GM19452 (cell line): ENCODE measurements around the gene AMY1C.
"Not testable (repeated sequence)": the region's sequence is repeated elsewhere in the genome, so short reads cannot be mapped to it uniquely, and the experiment has no call there.

ENCODE experiments used
- ATAC-seq: cut with Tn5 transposase; IDR thresholded peaks from one replicate; pipeline ENCODE4 v1.9.1; 2021; ENCODE audit not compliant: unreplicated experiment

AMY1C gene

GRCh38 chr1:103749598-103749997, at the start of gene AMY1C:
Gene AMY1C (plus strand): TSS chr1:103749898. CDS start chr1:103750470, 572 bp downstream.
- ATAC-seq = not testable (repeated sequence)

DNA sequence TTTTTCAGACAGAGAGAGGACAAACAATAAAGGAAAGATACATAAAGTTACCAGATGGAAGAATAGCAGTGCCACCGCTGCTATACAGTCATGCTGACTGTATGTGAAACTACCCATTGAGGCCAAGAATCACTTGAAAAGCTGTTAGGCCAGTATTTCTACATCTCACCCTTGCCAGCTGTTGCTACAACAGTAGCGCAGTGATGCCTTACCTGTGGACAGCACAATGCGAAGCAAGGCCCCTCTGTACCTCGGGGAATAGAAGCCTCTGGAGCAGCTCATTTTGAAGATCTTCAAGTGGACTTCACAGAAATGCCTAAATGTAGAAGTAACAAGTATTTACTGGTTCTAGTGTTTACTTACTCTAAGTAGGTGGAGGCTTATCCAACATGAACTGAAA, 49.0 kb upstream of the AMY1C start:
- ATAC-seq = not testable (repeated sequence)

GRCh38 chr1:103701256-103701655, 48.4 kb upstream of the AMY1C start:
- not testable (repeated sequence) for ATAC-seq

DNA sequence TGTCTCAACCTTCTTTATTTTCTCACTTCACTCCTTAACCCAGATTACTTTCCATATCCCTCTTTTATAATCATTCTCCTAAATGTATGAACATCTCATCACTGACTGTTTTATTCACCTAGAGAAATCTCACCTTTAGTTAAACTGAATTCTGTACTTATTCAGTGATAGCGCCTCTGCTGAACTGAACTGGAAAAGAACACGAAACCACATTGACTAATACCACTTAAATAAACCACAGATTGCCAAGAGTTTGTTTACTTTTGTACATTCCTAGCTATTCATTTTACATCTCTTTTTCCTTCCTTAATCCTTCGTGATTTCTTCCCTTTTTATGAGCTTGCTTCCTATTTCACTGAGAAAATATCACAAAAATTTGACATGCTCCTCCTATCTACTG, 42.0 kb upstream of the AMY1C start:
- ATAC-seq = not testable (repeated sequence)

GRCh38 chr1:103710381-103710780, 39.3 kb upstream of the AMY1C start:
- not testable (repeated sequence) for ATAC-seq

DNA sequence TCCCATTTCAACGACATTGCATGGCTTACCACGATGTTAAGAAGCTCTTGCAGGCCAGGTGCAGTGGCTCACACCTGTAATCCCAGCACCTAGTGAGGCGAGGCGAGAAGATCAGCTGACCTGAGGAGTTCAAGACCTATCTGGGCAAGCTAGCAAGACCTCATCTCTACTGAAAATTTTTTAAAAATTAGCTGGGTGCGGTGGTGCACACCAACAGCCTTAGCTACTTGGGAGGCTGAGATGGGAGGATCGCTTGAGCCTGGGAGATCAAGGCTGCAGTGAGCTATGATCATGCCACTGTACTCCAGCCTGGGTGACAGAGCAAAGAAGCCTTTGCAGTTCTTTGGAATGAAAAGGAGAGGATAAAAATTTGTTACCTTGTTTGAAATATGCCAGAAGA, 32.3 kb upstream of the AMY1C start:
- not testable (repeated sequence) for ATAC-seq

- ATAC-seq = not testable (repeated sequence)
Observed at GRCh38 chr1:103721473-103721872, 28.2 kb upstream of the AMY1C start.

DNA sequence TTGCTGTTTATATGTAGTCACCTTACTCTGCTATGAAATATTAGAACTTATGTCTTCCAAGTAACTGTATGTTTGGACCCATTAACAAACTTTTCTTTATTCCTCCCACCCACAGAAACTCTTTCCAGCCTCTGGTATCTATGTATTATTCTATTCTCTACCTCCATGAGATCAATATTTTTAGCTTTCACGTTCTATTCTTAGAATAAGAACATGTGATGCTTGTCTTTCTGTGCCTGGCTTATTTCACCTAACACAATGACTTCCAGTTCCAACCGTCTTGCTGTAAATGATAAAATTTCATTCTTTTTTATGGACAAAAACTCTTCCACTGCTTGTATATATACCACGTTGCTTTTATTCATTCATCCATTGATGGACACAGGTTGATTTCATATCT, 14.4 kb upstream of the AMY1C start:
- not testable (repeated sequence) for ATAC-seq

- ATAC-seq = not testable (repeated sequence)
Observed at GRCh38 chr1:103738031-103738430, 11.7 kb upstream of the AMY1C start.

- not testable (repeated sequence) for ATAC-seq
Observed at GRCh38 chr1:103744449-103744848, 5.2 kb upstream of the AMY1C start.

DNA sequence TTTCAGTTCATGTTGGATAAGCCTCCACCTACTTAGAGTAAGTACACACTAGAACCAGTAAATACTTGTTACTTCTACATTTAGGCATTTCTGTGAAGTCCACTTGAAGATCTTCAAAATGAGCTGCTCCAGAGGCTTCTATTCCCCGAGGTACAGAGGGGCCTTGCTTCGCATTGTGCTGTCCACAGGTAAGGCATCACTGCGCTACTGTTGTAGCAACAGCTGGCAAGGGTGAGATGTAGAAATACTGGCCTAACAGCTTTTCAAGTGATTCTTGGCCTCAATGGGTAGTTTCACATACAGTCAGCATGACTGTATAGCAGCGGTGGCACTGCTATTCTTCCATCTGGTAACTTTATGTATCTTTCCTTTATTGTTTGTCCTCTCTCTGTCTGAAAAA, 4.7 kb upstream of the AMY1C start:
- not testable (repeated sequence) for ATAC-seq

- not testable (repeated sequence) for ATAC-seq
Observed at GRCh38 chr1:103748273-103748672, 1.4 kb upstream of the AMY1C start.

- no peak for ATAC-seq
Observed at GRCh38 chr1:103761896-103762295, 12.2 kb downstream of the AMY1C start.

DNA sequence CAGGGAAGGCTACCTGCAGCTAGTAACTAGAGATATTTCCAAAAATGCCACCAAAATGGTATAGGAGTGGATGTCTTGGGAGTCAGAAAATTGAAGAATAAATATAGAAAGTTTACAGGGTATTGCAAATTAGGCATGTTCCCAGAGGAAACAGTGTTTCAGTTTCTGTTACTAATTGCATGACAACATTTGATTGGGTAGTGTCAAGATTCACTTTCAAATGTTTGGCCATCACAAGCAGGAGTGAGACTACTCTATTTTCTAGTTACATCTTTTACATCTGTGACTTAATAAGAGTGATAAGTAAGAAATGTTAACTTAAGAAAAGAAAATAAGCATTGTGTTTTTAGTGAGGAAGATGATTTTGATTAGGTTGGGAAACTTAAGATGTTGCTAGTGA, 30.2 kb downstream of the AMY1C start:
- ATAC-seq = no peak

DNA sequence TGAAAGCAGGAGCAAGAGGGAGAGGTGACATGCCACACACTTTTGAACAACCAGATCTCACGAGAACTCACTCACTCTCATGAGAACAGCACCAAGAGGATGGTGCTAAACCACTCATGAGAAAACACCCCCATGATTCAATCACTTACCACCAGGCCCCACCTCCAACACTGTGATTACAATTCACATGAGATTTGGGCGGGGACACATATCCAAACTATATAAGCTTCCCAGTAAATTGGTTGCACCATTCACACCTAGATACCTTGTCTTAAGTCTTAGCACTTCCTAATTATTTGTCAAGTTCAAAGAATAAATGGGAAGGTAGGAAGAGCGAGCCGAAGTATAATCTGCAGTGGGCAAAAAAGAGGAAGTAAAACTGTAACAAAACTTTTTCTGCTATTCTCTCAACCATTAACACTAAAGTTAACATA, 34.3 kb downstream of the AMY1C start:
- ATAC-seq = peak; percentile 67

- no peak for ATAC-seq
Observed at GRCh38 chr1:103788377-103788776, 38.7 kb downstream of the AMY1C start.

DNA sequence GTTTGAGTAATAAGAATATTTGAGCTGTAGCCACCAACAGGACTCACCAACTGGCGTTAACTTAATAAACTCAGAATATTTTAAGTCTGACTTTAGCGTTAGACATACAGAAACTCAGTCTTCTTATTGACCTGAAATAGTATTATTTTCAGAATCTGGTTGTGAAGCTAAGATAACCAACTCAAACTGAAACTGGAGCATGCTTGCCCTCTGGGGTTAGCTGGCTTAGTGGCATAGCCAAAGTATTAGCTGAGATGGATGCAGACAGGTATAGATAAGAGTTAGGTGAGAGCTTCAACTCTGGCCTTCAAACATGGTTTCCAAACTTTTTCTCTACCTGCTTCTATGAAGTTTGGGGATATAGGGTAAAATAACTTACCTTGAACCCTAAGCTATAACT, 40.5 kb downstream of the AMY1C start:
- no peak for ATAC-seq
